Upper lobe of right lung (tissue), 1 donor: Measurements from ENCODE around the gene CDK6. TPM values are rescaled to one million over a fixed set of nuclear protein-coding genes. Genes with fewer than 3 reads are reported as not detected.

Experiments used
- ATAC-seq: fragments of 200-7000 bp; cut with Tn5 transposase; one replicate; pipeline ENCODE4 v1.9.1; 2020; ENCODE audit warnings: mild to moderate bottlenecking, moderate library complexity
- DNase-seq: peaks from one replicate; pipeline ENCODE4 v3.0.0-alpha.2; 2020
- H3K27ac ChIP-seq: fragments of 200-600 bp; one replicate; pipeline ENCODE4 v1.8.0; 2022
- H3K27me3 ChIP-seq: fragments of 200-600 bp; one replicate; pipeline ENCODE4 v1.8.0; 2022; ENCODE audit warnings: mild to moderate bottlenecking
- H3K36me3 ChIP-seq: fragments of 200-600 bp; one replicate; pipeline ENCODE4 v1.8.0; 2022
- H3K4me1 ChIP-seq: fragments of 200-600 bp; one replicate; pipeline ENCODE4 v1.8.0; 2022
- H3K4me3 ChIP-seq: fragments of 200-600 bp; one replicate; pipeline ENCODE4 v1.8.0; 2022; ENCODE audit warnings: mild to moderate bottlenecking
- H3K9me3 ChIP-seq: fragments of 200-600 bp; one replicate; pipeline ENCODE4 v1.8.0; 2022
- CTCF ChIP-seq: fragments of 200-600 bp; IDR thresholded peaks from one replicate; pipeline ENCODE4 v1.8.0; 2022; ENCODE audit warnings: antibody characterized with exemption
- intact Hi-C: fragments of 100-400 bp; cut with DNase I; formaldehyde crosslinking; loops from one replicate; pipeline ENCODE4 v1.11.0; 2022
- total RNA-seq: library from RNA; stranded (reverse); fragmentation: NEBNext Ultra II Directional; extraction: Animal tissue kit (Norgen Biotek cat#: 25700); gene quantifications from one replicate; pipeline ENCODE4 v1.2.1, GENCODE V29; 2021
- donor health status: DM: no; HTN: yes; CAD: no; lungs with severe emphysema.

Gene CDK6
- total RNA-seq, 1 donor from 2014 or later, result 22.4 TPM

GRCh38 chr7:92838934-92839333 lies 2.6 kb upstream of the CDK6 start:
- ATAC-seq, result no peak
- no peaks in the 10 kb centered on the region for H3K36me3 ChIP-seq
- H3K9me3 ChIP-seq, result no peaks in the 10 kb centered on the region
- intact Hi-C loops, result loop anchor here (10.0 kb wide), 2 partner anchors 124 to 214 kb away; no protein-coding TSS in a partner anchor
- H3K27ac ChIP-seq, result no peak overlapping the region
- DNase-seq, result no peak
- no peaks in the 10 kb centered on the region for H3K27me3 ChIP-seq
- H3K4me1 ChIP-seq, result no peaks in the 10 kb centered on the region
- TF ChIP-seq CTCF, result no peak
- H3K4me3 ChIP-seq, result no peak overlapping the region

- ATAC-seq (no peak), DNase-seq (no peak)
- TF ChIP-seq CTCF, result no peak
- Histone ChIP-seq H3K27me3 (no peaks in the 10 kb centered on the region), H3K36me3 (no peaks in the 10 kb centered on the region), H3K27ac (peak overlapping the region; percentile 55), H3K9me3 (no peaks in the 10 kb centered on the region), H3K4me1 (peaks cover 5% of the 10 kb centered on the region), H3K4me3 (peak overlapping the region; percentile 77)
- intact Hi-C loops, result loop anchor here (10.0 kb wide), 2 partner anchors 122 to 212 kb away; no protein-coding TSS in a partner anchor
Observed at GRCh38 chr7:92837000-92837749, 802 bp upstream of the CDK6 start.

DNA sequence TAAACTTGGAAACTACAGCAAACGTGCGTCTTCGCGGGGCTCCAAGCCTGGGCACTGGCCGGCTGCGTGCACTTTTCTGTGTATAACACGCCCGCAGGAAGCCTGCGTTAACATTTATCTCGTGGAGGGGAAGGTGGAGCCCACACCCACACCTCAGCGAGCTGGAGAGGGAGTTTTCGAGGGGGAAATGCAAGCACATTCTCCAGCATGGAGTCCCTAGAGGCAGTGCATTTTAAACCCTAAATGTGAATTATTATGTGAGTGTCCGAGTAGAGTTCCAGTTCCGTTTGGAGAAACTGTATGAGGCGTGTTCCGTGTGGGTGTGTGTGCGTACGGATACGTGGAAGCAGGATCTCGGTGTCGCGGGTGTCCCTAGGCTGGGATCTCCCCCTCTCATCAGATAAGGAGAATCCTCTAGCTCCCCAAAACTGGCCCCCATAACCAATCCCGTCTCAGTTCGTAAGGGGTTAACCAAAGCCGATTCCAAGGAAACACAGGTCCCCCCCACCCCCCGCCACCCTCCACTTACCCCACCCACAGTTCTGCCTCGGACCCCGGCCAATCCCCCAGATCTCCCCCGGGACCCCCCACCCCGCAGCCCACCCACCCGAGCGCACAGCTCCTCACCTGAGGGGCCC lies 403 bp downstream of the CDK6 start:
- Histone ChIP-seq H3K36me3 (no peaks in the 10 kb centered on the region), H3K27me3 (no peaks in the 10 kb centered on the region), H3K4me3 (peak overlapping the region; percentile 77), H3K4me1 (peaks cover 17% of the 10 kb centered on the region), H3K27ac (peak overlapping the region; percentile 85), H3K9me3 (no peaks in the 10 kb centered on the region)
- no peak for ATAC-seq
- DNase-seq, result peak; percentile 67
- TF ChIP-seq CTCF, result no peak
- intact Hi-C loops, result loop anchor here (10.0 kb wide), 2 partner anchors 121 to 211 kb away; no protein-coding TSS in a partner anchor

GRCh38 chr7:92835261-92835850 lies 1.0 kb downstream of the CDK6 start:
- H3K36me3 ChIP-seq, result no peaks in the 10 kb centered on the region
- no peak for TF ChIP-seq CTCF
- no peaks in the 10 kb centered on the region for H3K27me3 ChIP-seq
- H3K4me1 ChIP-seq, result peaks cover 22% of the 10 kb centered on the region
- peak; percentile 12 for ATAC-seq
- peak; percentile 78 for DNase-seq
- H3K4me3 ChIP-seq, result peak overlapping the region; percentile 77
- no peaks in the 10 kb centered on the region for H3K9me3 ChIP-seq
- intact Hi-C loops, result loop anchor here (10.0 kb wide), 2 partner anchors 121 to 211 kb away; no protein-coding TSS in a partner anchor
- peak overlapping the region; percentile 85 for H3K27ac ChIP-seq

- TF ChIP-seq CTCF, result no peak
- peaks cover 22% of the 10 kb centered on the region for H3K4me1 ChIP-seq
- H3K9me3 ChIP-seq, result no peaks in the 10 kb centered on the region
- no peaks in the 10 kb centered on the region for H3K27me3 ChIP-seq
- intact Hi-C loops, result loop anchor here (10.0 kb wide), 2 partner anchors 120 to 210 kb away; no protein-coding TSS in a partner anchor
- H3K4me3 ChIP-seq, result peak overlapping the region; percentile 77
- H3K27ac ChIP-seq, result peak overlapping the region; percentile 85
- ATAC-seq, result no peak
- peak; percentile 74 for DNase-seq
- H3K36me3 ChIP-seq, result no peaks in the 10 kb centered on the region
Observed at GRCh38 chr7:92834507-92835260, 1.7 kb downstream of the CDK6 start.
